Fibroblast of mammary gland (primary cell): ENCODE results near the gene CCDC124.
A peak's percentile ranks its signal among the peaks of the same experiment; 100 is the strongest.

Experiments
- DNase-seq: peaks from one replicate; pipeline ENCODE4 v3.0.0-alpha.2; 2010; ENCODE audit warnings: low read depth
- H3K4me3 ChIP-seq: 2 replicates; pipeline ENCODE4 v1.5.1; 2011; ENCODE audit warnings: low read depth, mild to moderate bottlenecking, low read length, moderate library complexity; ENCODE audit not compliant: control insufficient read depth
- TF ChIP-seq, protein P1 (sequence below): conservative IDR thresholded peaks from 2 replicates; pipeline ENCODE4 v1.5.1; 2011; ENCODE audit warnings: low read depth, low read length, inconsistent platforms; ENCODE audit not compliant: control insufficient read depth, insufficient read depth

The CCDC124 gene

GRCh38 chr19:17920527-17920926 lies 12.3 kb upstream of the CCDC124 start:
- TF ChIP-seq, protein P1, sequence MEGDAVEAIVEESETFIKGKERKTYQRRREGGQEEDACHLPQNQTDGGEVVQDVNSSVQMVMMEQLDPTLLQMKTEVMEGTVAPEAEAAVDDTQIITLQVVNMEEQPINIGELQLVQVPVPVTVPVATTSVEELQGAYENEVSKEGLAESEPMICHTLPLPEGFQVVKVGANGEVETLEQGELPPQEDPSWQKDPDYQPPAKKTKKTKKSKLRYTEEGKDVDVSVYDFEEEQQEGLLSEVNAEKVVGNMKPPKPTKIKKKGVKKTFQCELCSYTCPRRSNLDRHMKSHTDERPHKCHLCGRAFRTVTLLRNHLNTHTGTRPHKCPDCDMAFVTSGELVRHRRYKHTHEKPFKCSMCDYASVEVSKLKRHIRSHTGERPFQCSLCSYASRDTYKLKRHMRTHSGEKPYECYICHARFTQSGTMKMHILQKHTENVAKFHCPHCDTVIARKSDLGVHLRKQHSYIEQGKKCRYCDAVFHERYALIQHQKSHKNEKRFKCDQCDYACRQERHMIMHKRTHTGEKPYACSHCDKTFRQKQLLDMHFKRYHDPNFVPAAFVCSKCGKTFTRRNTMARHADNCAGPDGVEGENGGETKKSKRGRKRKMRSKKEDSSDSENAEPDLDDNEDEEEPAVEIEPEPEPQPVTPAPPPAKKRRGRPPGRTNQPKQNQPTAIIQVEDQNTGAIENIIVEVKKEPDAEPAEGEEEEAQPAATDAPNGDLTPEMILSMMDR, result no peak
- H3K4me3 ChIP-seq, result no peak overlapping the region
- no peak for DNase-seq

- H3K4me3 ChIP-seq, result no peak overlapping the region
- DNase-seq, result no peak
- TF ChIP-seq, protein P1, result no peak
Observed at GRCh38 chr19:17922138-17922537, 10.7 kb upstream of the CCDC124 start.

- TF ChIP-seq, protein P1, result no peak
- DNase-seq, result no peak
- no peak overlapping the region for H3K4me3 ChIP-seq
Observed at GRCh38 chr19:17926044-17926443, 6.8 kb upstream of the CCDC124 start.

- TF ChIP-seq, protein P1, result no peak
- DNase-seq, result no peak
- H3K4me3 ChIP-seq, result no peak overlapping the region
Observed at GRCh38 chr19:17929056-17929455, 3.8 kb upstream of the CCDC124 start.

DNA sequence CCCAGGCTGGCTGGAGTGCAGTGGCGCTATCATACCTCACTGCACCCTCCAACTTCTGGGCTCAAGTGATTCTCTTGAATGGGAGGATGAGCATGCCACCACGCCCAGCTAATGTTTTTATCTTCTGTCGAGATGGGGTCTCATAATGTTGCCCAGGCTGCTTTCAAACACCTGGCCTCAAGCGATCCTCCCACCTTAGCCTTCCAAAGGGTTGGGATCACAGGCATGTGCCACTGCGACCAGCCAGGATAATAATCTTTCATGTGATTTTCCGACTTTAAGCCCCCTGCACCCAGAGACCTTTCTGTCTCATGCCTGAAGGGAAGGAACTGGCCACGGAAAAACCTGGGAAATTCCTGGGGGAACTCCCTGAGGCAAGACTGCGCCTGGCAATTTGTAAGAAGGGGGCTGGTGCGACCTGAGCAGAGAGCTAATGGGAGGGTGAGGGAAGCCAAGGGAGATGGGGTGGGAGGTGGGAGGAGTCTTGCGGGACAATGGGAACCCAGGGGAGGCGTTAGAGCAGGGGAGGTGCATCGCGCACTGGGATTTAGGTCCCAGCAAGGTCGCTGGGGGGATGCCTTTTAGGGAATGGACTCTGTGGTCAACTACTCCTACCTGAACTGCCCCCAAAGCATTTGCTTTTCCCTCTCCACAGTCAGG lies 1.2 kb upstream of the CCDC124 start:
- peak overlapping the region; percentile 89 for H3K4me3 ChIP-seq
- TF ChIP-seq, protein P1, result no peak
- no peak for DNase-seq

DNA sequence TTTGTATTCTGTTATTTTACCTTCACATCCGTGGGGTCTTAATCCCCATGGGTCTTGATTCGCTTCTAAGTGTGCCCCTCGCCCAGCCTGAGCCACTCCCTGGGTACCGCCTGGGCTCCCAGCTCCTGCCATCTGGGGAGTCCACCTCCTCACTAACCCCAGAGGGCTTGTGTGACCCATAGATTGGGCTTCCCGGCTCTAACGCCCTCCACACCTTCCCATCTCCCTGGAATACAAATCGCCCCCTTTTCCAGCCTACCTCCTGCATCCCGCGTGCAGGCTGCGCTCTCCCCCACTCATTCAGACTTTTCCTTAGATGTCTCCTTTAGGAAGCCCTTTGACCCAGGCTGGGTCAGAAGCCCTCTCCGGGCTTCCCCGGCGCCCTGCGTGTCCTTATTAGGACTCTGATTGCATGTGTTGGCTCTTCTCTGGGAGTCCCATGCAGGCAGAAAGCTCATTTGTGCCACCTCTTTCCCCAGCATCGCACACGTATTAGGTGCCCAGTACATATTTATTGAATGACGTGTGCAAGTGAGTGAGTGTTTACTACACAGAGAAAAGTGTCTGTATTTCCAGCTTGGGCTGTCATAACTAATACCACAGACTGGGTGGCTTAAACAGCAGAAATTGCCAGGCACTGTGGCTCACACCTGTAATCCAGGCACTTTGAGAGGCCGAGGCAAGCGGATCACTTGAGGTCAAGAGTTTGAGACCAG lies 757 bp downstream of the CCDC124 start:
- H3K4me3 ChIP-seq, result peak overlapping the region; percentile 89
- peak; percentile 63 for DNase-seq
- TF ChIP-seq, protein P1, result no peak

DNA sequence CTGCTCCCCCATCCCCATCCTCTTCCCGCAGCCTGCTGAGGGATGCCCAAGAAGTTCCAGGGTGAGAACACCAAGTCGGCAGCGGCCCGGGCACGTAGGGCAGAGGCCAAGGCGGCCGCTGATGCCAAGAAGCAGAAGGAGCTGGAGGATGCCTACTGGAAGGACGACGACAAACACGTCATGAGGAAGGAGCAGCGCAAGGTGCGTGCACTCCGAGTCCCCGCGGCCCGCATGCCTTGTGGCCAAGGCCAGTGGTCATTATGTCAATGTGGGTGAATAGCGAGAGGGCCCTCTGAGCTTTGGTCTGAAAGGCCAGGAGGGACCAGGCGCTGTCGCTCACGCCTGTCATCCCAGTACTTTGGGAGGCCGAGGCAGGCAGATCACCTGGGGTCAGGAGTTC lies 3.6 kb downstream of the CCDC124 start:
- DNase-seq, result no peak

More for the DNA sequence above, 3.6 kb downstream of the CCDC124 start:
- H3K4me3 ChIP-seq, result no peak overlapping the region
- TF ChIP-seq, protein P1, result no peak
